HCT116 (cell line): Measurements from ENCODE around the gene FBXO46. TPM values are rescaled to one million over a fixed set of nuclear protein-coding genes. Genes with fewer than 3 reads are reported as not detected.

Experiments used
- ATAC-seq: fragments of 200-7000 bp; cut with Tn5 transposase; 2 replicates; pipeline ENCODE4 v1.9.1; 2020; ENCODE audit warnings: mild to moderate bottlenecking, moderate library complexity
- Bru-seq: library from RNA; stranded (reverse); fragments of 400-500 nt; gene quantifications from one replicate; lab custom pipeline; 2021; lab: Mats Ljungman, UMichigan
- BruChase-seq, 2 experiments: library from RNA; stranded (reverse); fragments of 400-500 nt; gene quantifications; one replicate each; lab custom pipeline; 2021; lab: Mats Ljungman, UMichigan
- BruUV-seq: library from RNA; stranded (reverse); fragments of 400-500 nt; replicated peaks from 2 replicates; lab custom pipeline; 2021; lab: Mats Ljungman, UMichigan
- CTCF ChIA-PET: fragments of 300-600 bp; sonication (Branson Sonifier 250); formaldehyde crosslinking; loops from one replicate; lab custom pipeline; 2021; ENCODE audit warnings: antibody characterized with exemption; lab: Charles Lee
- POLR2A ChIA-PET: fragments of 300-600, 350-600 bp; sonication (Branson Sonifier 250); formaldehyde crosslinking; loops from one replicate; lab custom pipeline; 2021; ENCODE audit warnings: antibody characterized with exemption; lab: Charles Lee
- RAD21 ChIA-PET, 2 experiments: fragments of 300-600 bp; sonication (Branson Sonifier 250); formaldehyde crosslinking; loops; one replicate each; lab custom pipeline; 2023; ENCODE audit warnings: low total read pairs in 2 of 2; ENCODE audit not compliant: uncharacterized antibody in 2 of 2, unreplicated experiment in 2 of 2, low non-redundant PET in 1 of 2; lab: Charles Lee
- DNase-seq: peaks from one replicate; pipeline ENCODE4 v3.0.0-alpha.2; 2010; ENCODE audit warnings: low read depth, low spot score
- H2AFZ ChIP-seq: fragments of 200-600 bp; shearing (Covaris generic), sonication (generic); 2 replicates; pipeline ENCODE4 v1.6.1; 2017; ENCODE audit warnings: low read depth, mixed run types, mixed read lengths, antibody characterized with exemption, low read length; ENCODE audit not compliant: poor library complexity, severe bottlenecking
- H3K27ac ChIP-seq: 2 replicates; pipeline ENCODE4 v1.5.1; 2012; ENCODE audit warnings: low read depth, low read length
- H3K27me3 ChIP-seq: fragments of 200-600 bp; sonication (generic); 2 replicates; pipeline ENCODE4 v1.6.1; 2016; ENCODE audit warnings: mixed run types, low read length, mixed read lengths; ENCODE audit not compliant: insufficient read depth
- H3K36me3 ChIP-seq, 2 experiments: fragments of 200-500 bp in 1 of 2; fragments of 200-600 bp in 1 of 2; sonication (Bioruptor generic) in 1 of 2; sonication (generic) in 1 of 2; 2 replicates each; pipeline versions ENCODE4 v1.5.1 to v1.6.1; 2014 to 2016; ENCODE audit warnings: low read length in 2 of 2, inconsistent platforms in 1 of 2, mixed read lengths in 1 of 2, mixed run types in 1 of 2; ENCODE audit not compliant: insufficient read depth in 2 of 2, control insufficient read depth in 1 of 2
- H3K4me1 ChIP-seq, 2 experiments: fragments of 200-600 bp in 1 of 2; sonication (generic) in 1 of 2; 2 replicates each; pipeline versions ENCODE4 v1.5.1 to v1.6.1; 2012 to 2017; ENCODE audit warnings: low read length in 2 of 2, inconsistent platforms in 1 of 2, mild to moderate bottlenecking in 1 of 2, mixed read lengths in 1 of 2, mixed run types in 1 of 2, moderate library complexity in 1 of 2; ENCODE audit not compliant: insufficient read depth in 2 of 2, control insufficient read depth in 1 of 2
- H3K4me2 ChIP-seq: fragments of 200-600 bp; sonication (generic); 2 replicates; pipeline ENCODE4 v1.6.1; 2017; ENCODE audit warnings: mixed run types, low read length, mixed read lengths
- H3K4me3 ChIP-seq, 2 experiments: fragments of 200-600 bp in 1 of 2; sonication (generic) in 1 of 2; replicated peaks in 1 of 2; 2 replicates each; pipeline ENCODE4 v1.5.1; 2011 to 2016; ENCODE audit warnings: low read length in 2 of 2, control low read depth in 1 of 2, low read depth in 1 of 2, mild to moderate bottlenecking in 1 of 2, mixed read lengths in 1 of 2, mixed run types in 1 of 2
- H3K79me2 ChIP-seq: fragments of 200-600 bp; sonication (generic); 2 replicates; pipeline ENCODE4 v1.6.1; 2017; ENCODE audit warnings: mild to moderate bottlenecking, mixed run types, low read length, moderate library complexity, mixed read lengths; ENCODE audit not compliant: insufficient read depth
- H3K9ac ChIP-seq: fragments of 200-600 bp; sonication (generic); 2 replicates; pipeline ENCODE4 v1.6.1; 2016; ENCODE audit warnings: low read length, mixed read lengths
- H3K9me2 ChIP-seq: fragments of 200-600 bp; sonication (generic), shearing (Covaris generic); 2 replicates; pipeline ENCODE4 v1.6.1; 2017; ENCODE audit warnings: mixed run types, mild to moderate bottlenecking, moderate library complexity; ENCODE audit not compliant: insufficient read depth
- H3K9me3 ChIP-seq, 2 experiments: fragments of 200-500 bp in 1 of 2; fragments of 200-600 bp in 1 of 2; sonication (Bioruptor generic) in 1 of 2; sonication (generic) in 1 of 2; 2 replicates each; pipeline ENCODE4 v1.6.1; 2014 to 2017; ENCODE audit warnings: low read length in 2 of 2, mixed read lengths in 2 of 2, inconsistent platforms in 1 of 2, low read depth in 1 of 2, mild to moderate bottlenecking in 1 of 2, mixed run types in 1 of 2, moderate library complexity in 1 of 2; ENCODE audit not compliant: control insufficient read depth in 1 of 2, insufficient read depth in 1 of 2
- H4K20me1 ChIP-seq: fragments of 200-600 bp; sonication (generic), shearing (Covaris generic); 2 replicates; pipeline ENCODE4 v1.6.1; 2017; ENCODE audit warnings: mixed run types, mild to moderate bottlenecking, moderate library complexity; ENCODE audit not compliant: insufficient read depth
- CBX3 ChIP-seq: IDR thresholded peaks from 2 replicates; pipeline ENCODE4 v1.6.1; 2012; ENCODE audit warnings: low read depth
- CEBPB ChIP-seq: IDR thresholded peaks from 2 replicates; pipeline ENCODE4 v1.6.1; 2012; ENCODE audit warnings: low read depth
- CTCF ChIP-seq, 3 experiments: fragments of 200-600 bp in 1 of 3; sonication (generic) in 1 of 3; IDR thresholded peaks in 2 of 3; conservative IDR thresholded peaks in 1 of 3; 2 replicates each; pipeline ENCODE4 v1.5.1; 2012 to 2017; ENCODE audit warnings: low read depth in 2 of 3, low read length in 2 of 3, antibody characterized with exemption in 1 of 3, borderline replicate concordance in 1 of 3, control low read depth in 1 of 3, mild to moderate bottlenecking in 1 of 3, mixed read lengths in 1 of 3, mixed run types in 1 of 3, moderate library complexity in 1 of 3; ENCODE audit not compliant: insufficient read depth in 1 of 3
- EGR1 ChIP-seq: IDR thresholded peaks from 2 replicates; pipeline ENCODE4 v1.6.1; 2012; ENCODE audit warnings: low read depth
- ELF1 ChIP-seq: IDR thresholded peaks from 2 replicates; pipeline ENCODE4 v1.6.1; 2012; ENCODE audit warnings: low read depth, borderline replicate concordance
- FOSL1 ChIP-seq: IDR thresholded peaks from 2 replicates; pipeline ENCODE4 v1.6.1; 2012; ENCODE audit warnings: low read depth
- JUND ChIP-seq: IDR thresholded peaks from 2 replicates; pipeline ENCODE4 v1.6.1; 2012
- MAX ChIP-seq: IDR thresholded peaks from 2 replicates; pipeline ENCODE4 v1.6.1; 2012
- POLR2A ChIP-seq: IDR thresholded peaks from 2 replicates; pipeline ENCODE4 v1.7.0; 2011; ENCODE audit warnings: borderline replicate concordance; ENCODE audit not compliant: insufficient read depth, insufficient read length; ENCODE audit errors: extremely low read depth
- POLR2AphosphoS5 ChIP-seq: IDR thresholded peaks from 2 replicates; pipeline ENCODE4 v1.6.1; 2011; ENCODE audit warnings: mild to moderate bottlenecking, low read depth, low read length, moderate library complexity
- RAD21 ChIP-seq: IDR thresholded peaks from 2 replicates; pipeline ENCODE4 v1.6.1; 2012; ENCODE audit warnings: low read depth, mild to moderate bottlenecking
- SP1 ChIP-seq: IDR thresholded peaks from 2 replicates; pipeline ENCODE4 v1.6.1; 2012; ENCODE audit warnings: low read depth
- SRF ChIP-seq: IDR thresholded peaks from 2 replicates; pipeline ENCODE4 v1.6.1; 2012; ENCODE audit warnings: low read depth
- TCF7L2 ChIP-seq: IDR thresholded peaks from 2 replicates; pipeline ENCODE4 v1.7.0; 2011; ENCODE audit warnings: borderline replicate concordance, inconsistent platforms; ENCODE audit not compliant: insufficient read depth, insufficient read length; ENCODE audit errors: extremely low read depth
- YY1 ChIP-seq: IDR thresholded peaks from 2 replicates; pipeline ENCODE4 v1.6.1; 2011; ENCODE audit warnings: low read length, low read depth, moderate library complexity, mild to moderate bottlenecking; ENCODE audit not compliant: insufficient replicate concordance; ENCODE audit errors: extremely low read depth
- ZBTB33 ChIP-seq: IDR thresholded peaks from 2 replicates; pipeline ENCODE4 v1.6.1; 2011; ENCODE audit warnings: mild to moderate bottlenecking, low read length, moderate library complexity; ENCODE audit not compliant: insufficient replicate concordance; ENCODE audit errors: extremely low read depth
- ZFX ChIP-seq: fragments of 450-650 bp; IDR thresholded peaks from 2 replicates; pipeline ENCODE4 v1.6.1; 2017
- ZNF274 ChIP-seq: fragments of 200-500 bp; sonication (Bioruptor generic); IDR thresholded peaks from 2 replicates; pipeline ENCODE4 v1.6.1; 2014; ENCODE audit warnings: mild to moderate bottlenecking, low read depth, low read length, inconsistent platforms
- intact Hi-C: fragments of 100-400 bp; cut with micrococcal nuclease; formaldehyde crosslinking; loops from 2 replicates; pipeline ENCODE4 v1.10.0; 2022
- long read RNA-seq: library from polyadenylated mRNA; unstranded; transcript quantifications from one replicate; pipeline ENCODE4 v2.0.0, GENCODE V29; 2021; ENCODE audit not compliant: unreplicated experiment
- polyA plus RNA-seq: library from polyadenylated mRNA; unstranded; fragments of >200 nt; gene quantifications from 2 replicates; pipeline ENCODE4 v1.2.1, GENCODE V29; 2012; ENCODE audit warnings: missing spikeins
- total RNA-seq: library from RNA; stranded (reverse); gene quantifications from one replicate; pipeline ENCODE4 v1.2.1, GENCODE V29; 2021; ENCODE audit not compliant: unreplicated experiment

Gene FBXO46
- 31.7 TPM for total RNA-seq
- polyA plus RNA-seq, result 11.7 and 16.2 TPM in 2 replicates
- Bru-seq, nascent RNA, result percentile 77 among the genes with signal in this experiment
- percentile 79 among the genes with signal in this experiment for BruChase-seq, experiment 1, labeled RNA remaining after a 6-hour chase
- percentile 87 among the genes with signal in this experiment for BruChase-seq, experiment 2, labeled RNA remaining after a 2-hour chase
- long read RNA-seq, transcript FBXO46-201 (2 exons, 3,001 nt), result major isoform, 5 of 15 reads
- long read RNA-seq, partial matches to known transcripts, result 0 of 15 reads
- long read RNA-seq, other reads (novel, unspliced or antisense), result 10 of 15 reads

- H3K27ac ChIP-seq, result peak within 1 kb of the TSS; percentile 75
- H3K9me3 ChIP-seq, result no peaks in the 10 kb centered on the region
- no peaks in the 10 kb centered on the region for H3K9me2 ChIP-seq
- peaks cover 6 to 43% of the 10 kb centered on the region in 2 experiments for H3K4me1 ChIP-seq
- H3K79me2 ChIP-seq, result peaks cover 51% of the 10 kb centered on the region
- H4K20me1 ChIP-seq, result no peaks in the 10 kb centered on the region
- ChIA-PET CTCF (interaction anchor here (2.0 kb wide), 1 partner anchor 39 kb away, joined by 12 read pairs; the partner anchor contains the start of gene SIX5), RAD21 (interaction anchor here in 1 of 2 experiments (0.7 kb wide), 1 partner anchor 220 kb away, joined by 9 read pairs; no protein-coding TSS in a partner anchor), POLR2A (interaction anchor here (0.6 to 1.0 kb wide), 5 partner anchors 9 to 54 kb away, joined by 3 to 6 read pairs (median 4); partner anchors contain the start of gene SIX5)
- H3K4me3 ChIP-seq, result peak within 1 kb of the TSS; percentile 89 to 92
- ATAC-seq, result peak; percentile 98
- no peak within 1 kb of the TSS for H2AFZ ChIP-seq
- peak within 1 kb of the TSS; percentile 90 for H3K4me2 ChIP-seq
- DNase-seq, result peak; percentile 96
- no peaks in the 10 kb centered on the region for H3K27me3 ChIP-seq
- intact Hi-C loops, result loop anchor here (1.0 to 2.0 kb wide), 2 partner anchors 8 to 40 kb away; no protein-coding TSS in a partner anchor
- no TSS peak for BruUV-seq
- no peaks in the 10 kb centered on the region for H3K36me3 ChIP-seq
- H3K9ac ChIP-seq, result peak within 1 kb of the TSS; percentile 96
- TF ChIP-seq ZFX (no peak), CTCF (IDR thresholded peaks at IDR 0.05 in 2 of 3, conservative IDR thresholded peaks at IDR 0.05 in 1 of 3; ENCODE audit: borderline replicate concordance in 1 of 3, insufficient read depth in 1 of 3, low read depth in 2 of 3, low read length in 2 of 3) (0 out of 6 replicates have a peak, but pooled peaks of 1 of the 3 experiments have one; percentile 7), YY1 (peak; percentile 87), POLR2AphosphoS5 (peak; percentile 88), ZNF274 (no peak), SRF (peak; percentile 70; the same call in 1 of the 2 replicates), RAD21 (no peak), SP1 (peak; percentile 81), POLR2A (no peak), MAX (no peak), FOSL1 (no peak), CBX3 (no peak), JUND (no peak), ZBTB33 (peak; percentile 75), CEBPB (no peak), TCF7L2 (no peak), ELF1 (peak; percentile 99; the same call in 1 of the 2 replicates), EGR1 (no peak)
These were observed at the start of gene FBXO46 for GRCh38 chr19:45730368-45731288. TSS of gene FBXO46 (minus strand) at chr19:45730896. CDS start at chr19:45713495, 17,401 bp downstream.
